22Rv1 (cell line): Measurements from ENCODE around the gene THAP4.

Source experiments
- ZFX ChIP-seq: fragments of 450-650 bp; IDR thresholded peaks from 2 replicates; pipeline ENCODE4 v1.6.1; 2017; ENCODE audit warnings: antibody characterized with exemption, borderline replicate concordance
- TF ChIP-seq, protein P1 (sequence below): fragments of 450-650 bp; IDR thresholded peaks from 2 replicates; pipeline ENCODE4 v1.5.1; 2017; ENCODE audit warnings: mild to moderate bottlenecking

DNA sequence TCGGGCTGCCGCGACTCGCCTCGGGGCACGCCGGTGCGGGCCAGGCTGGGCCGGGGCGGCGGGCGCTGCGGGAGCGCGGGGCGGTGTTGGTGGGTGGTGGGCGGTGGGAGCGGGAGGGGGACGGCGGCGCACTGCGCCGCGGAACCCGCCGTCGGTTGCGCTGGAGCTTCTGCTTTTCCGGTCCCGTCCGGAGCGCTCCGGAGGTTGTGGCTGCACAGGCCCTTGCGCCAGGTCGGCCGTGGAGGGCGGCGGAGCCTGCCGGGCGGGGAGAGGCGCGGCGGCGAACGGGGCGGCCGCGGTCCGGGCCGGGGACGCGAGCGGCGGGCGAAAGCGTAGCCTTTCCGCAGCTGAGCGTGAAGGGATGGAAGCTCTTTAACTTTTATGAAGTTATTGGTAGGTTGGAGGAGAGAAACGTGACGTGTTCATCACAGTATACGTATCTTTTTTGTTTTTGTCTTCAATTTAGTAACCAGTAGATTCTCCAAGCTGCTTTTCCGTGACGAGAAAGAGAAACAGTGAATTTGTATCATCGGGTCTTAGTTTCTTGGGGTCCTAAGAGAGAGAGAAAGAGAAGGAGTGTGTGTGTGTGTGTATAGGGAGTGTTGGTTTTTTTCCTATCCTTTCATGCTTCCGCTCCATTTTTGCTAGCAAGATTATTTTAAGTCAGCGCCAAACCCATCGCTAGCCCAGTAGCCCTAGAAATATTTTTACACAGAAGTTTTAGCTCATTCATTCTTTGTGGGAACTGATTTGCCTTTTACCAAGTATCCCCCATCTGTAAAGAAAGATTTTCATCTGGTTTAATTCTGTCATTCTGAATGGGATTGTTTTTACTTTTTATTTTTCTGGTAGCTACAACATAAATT, 1.1 kb upstream of the THAP4 start:
- TF ChIP-seq, protein P1, sequence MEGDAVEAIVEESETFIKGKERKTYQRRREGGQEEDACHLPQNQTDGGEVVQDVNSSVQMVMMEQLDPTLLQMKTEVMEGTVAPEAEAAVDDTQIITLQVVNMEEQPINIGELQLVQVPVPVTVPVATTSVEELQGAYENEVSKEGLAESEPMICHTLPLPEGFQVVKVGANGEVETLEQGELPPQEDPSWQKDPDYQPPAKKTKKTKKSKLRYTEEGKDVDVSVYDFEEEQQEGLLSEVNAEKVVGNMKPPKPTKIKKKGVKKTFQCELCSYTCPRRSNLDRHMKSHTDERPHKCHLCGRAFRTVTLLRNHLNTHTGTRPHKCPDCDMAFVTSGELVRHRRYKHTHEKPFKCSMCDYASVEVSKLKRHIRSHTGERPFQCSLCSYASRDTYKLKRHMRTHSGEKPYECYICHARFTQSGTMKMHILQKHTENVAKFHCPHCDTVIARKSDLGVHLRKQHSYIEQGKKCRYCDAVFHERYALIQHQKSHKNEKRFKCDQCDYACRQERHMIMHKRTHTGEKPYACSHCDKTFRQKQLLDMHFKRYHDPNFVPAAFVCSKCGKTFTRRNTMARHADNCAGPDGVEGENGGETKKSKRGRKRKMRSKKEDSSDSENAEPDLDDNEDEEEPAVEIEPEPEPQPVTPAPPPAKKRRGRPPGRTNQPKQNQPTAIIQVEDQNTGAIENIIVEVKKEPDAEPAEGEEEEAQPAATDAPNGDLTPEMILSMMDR: no peak
- no peak for TF ChIP-seq ZFX
